K562 (cell line): ENCODE results near the gene PTGES3. TPM values are rescaled to one million over a fixed set of nuclear protein-coding genes. Genes with fewer than 3 reads are reported as not detected.

Experiments used
- ATAC-seq: fragments of 200-7000 bp; cut with Tn5 transposase; 3 replicates; pipeline ENCODE4 v1.9.1; 2020; ENCODE audit warnings: moderate library complexity
- BruUV-seq: library from RNA; stranded (reverse); fragments of 400-500 nt; replicated peaks from 2 replicates; lab custom pipeline; 2021; lab: Mats Ljungman, UMichigan
- CTCF ChIA-PET: fragments of 300-600 bp; formaldehyde crosslinking; extraction: SDS; loops from one replicate; lab custom pipeline; 2021; ENCODE audit warnings: low intra/inter-chr PET ratio; lab: Yijun Ruan, JAX
- POLR2A ChIA-PET: fragments of 300-600, 350-650 bp; sonication (Branson Sonifier 250); formaldehyde crosslinking; extraction: SDS; loops from one replicate; lab custom pipeline; 2021; ENCODE audit warnings: antibody characterized with exemption, inconsistent platforms; lab: Yijun Ruan, JAX
- DNase-seq, 4 experiments: peaks; one replicate each; pipeline versions ENCODE4 v3.0.0 to v3.0.0-alpha.2; 2011 to 2018; ENCODE audit warnings: low spot score in 3 of 4, mixed read lengths in 3 of 4; ENCODE audit errors: extremely low read depth in 1 of 4
- FAIRE-seq: peaks from 2 replicates; lab custom pipeline; 2011; peaks lifted over from hg19 to GRCh38; lab: Jason Lieb, UNC
- H2AFZ ChIP-seq: 2 replicates; pipeline ENCODE4 v1.6.0; 2011; ENCODE audit warnings: low read depth, low read length, control low read depth, inconsistent platforms
- H3K27ac ChIP-seq: fragments of 200-600 bp; 3 replicates; pipeline ENCODE4 v1.8.0; 2011; ENCODE audit warnings: low read depth, mild to moderate bottlenecking, control low read depth, inconsistent platforms, low read length, moderate library complexity, mixed read lengths; ENCODE audit errors: extremely low read depth
- H3K27me3 ChIP-seq, 2 experiments: fragments of 300-600 bp in 1 of 2; 2 replicates in 1 of 2; 3 replicates in 1 of 2; pipeline versions ENCODE4 v1.6.0 to v1.8.0; 2011; ENCODE audit warnings: inconsistent platforms in 2 of 2, low read length in 2 of 2, mild to moderate bottlenecking in 1 of 2, mixed read lengths in 1 of 2, moderate library complexity in 1 of 2; ENCODE audit not compliant: control insufficient read depth in 2 of 2, insufficient read depth in 2 of 2
- H3K36me3 ChIP-seq: fragments of 300-600 bp; 3 replicates; pipeline ENCODE4 v1.8.0; 2011; ENCODE audit warnings: mild to moderate bottlenecking, low read length, inconsistent platforms; ENCODE audit not compliant: control insufficient read depth, insufficient read depth
- H3K4me1 ChIP-seq, 2 experiments: fragments of 200-600 bp in 1 of 2; replicated peaks in 1 of 2; 2 replicates in 1 of 2; 3 replicates in 1 of 2; pipeline versions ENCODE4 v1.5.1 to v1.8.0; 2011; ENCODE audit warnings: inconsistent platforms in 2 of 2, low read length in 2 of 2, mild to moderate bottlenecking in 1 of 2, mixed read lengths in 1 of 2, moderate library complexity in 1 of 2; ENCODE audit not compliant: control insufficient read depth in 2 of 2, insufficient read depth in 2 of 2
- H3K4me2 ChIP-seq: 2 replicates; pipeline ENCODE4 v1.6.1; 2011; ENCODE audit warnings: low read length, control low read depth, inconsistent platforms, mixed read lengths; ENCODE audit not compliant: insufficient read depth
- H3K4me3 ChIP-seq: fragments of 200-600 bp; sonication (generic), shearing (Covaris generic); 2 replicates; pipeline ENCODE4 v1.5.1; 2016; ENCODE audit warnings: control low read depth, inconsistent platforms
- H3K79me2 ChIP-seq: fragments of 200-600 bp; 3 replicates; pipeline ENCODE4 v1.8.0; 2011; ENCODE audit warnings: low read length, inconsistent platforms; ENCODE audit not compliant: control insufficient read depth, insufficient read depth
- H3K9ac ChIP-seq, 2 experiments: 2 replicates each; pipeline versions ENCODE4 v1.6.0 to v1.6.1; 2011; ENCODE audit warnings: low read depth in 2 of 2, low read length in 2 of 2, control low read depth in 1 of 2, inconsistent platforms in 1 of 2, mild to moderate bottlenecking in 1 of 2, mixed read lengths in 1 of 2; ENCODE audit not compliant: insufficient read depth in 1 of 2
- H3K9me1 ChIP-seq: one replicate; pipeline ENCODE4 v1.6.0; 2011; ENCODE audit warnings: inconsistent platforms, mild to moderate bottlenecking, low read length, moderate library complexity; ENCODE audit not compliant: control insufficient read depth, insufficient read depth
- H3K9me3 ChIP-seq: replicated peaks from 2 replicates; pipeline ENCODE4 v1.5.1; 2011; ENCODE audit warnings: low read depth, low read length, inconsistent platforms; ENCODE audit not compliant: control insufficient read depth, insufficient read depth
- H4K20me1 ChIP-seq: replicated peaks from 2 replicates; pipeline ENCODE4 v1.6.1; 2011; ENCODE audit warnings: low read length, inconsistent platforms, mixed read lengths; ENCODE audit not compliant: control insufficient read depth, insufficient read depth
- CCNT2 ChIP-seq: IDR thresholded peaks from 2 replicates; pipeline ENCODE4 v1.6.1; 2011; ENCODE audit warnings: borderline replicate concordance, low read depth, mild to moderate bottlenecking, moderate library complexity, mixed read lengths, low read length; ENCODE audit not compliant: insufficient read length; ENCODE audit errors: extremely low read depth
- FOXA3 ChIP-seq, 2 experiments: fragments of 450-650 bp in 1 of 2; sonication (generic) in 1 of 2; formaldehyde crosslinking; IDR thresholded peaks in 1 of 2; conservative IDR thresholded peaks in 1 of 2; 2 replicates each; pipeline versions ENCODE4 v1.4.0 to v1.8.0; 2020 to 2022; ENCODE audit warnings: mild to moderate bottlenecking in 2 of 2, missing genetic modification reagents in 1 of 2
- POLR2A ChIP-seq: fragments of 450-650 bp; conservative IDR thresholded peaks from 2 replicates; pipeline ENCODE4 v1.6.1; 2016
- POLR2AphosphoS5 ChIP-seq: IDR thresholded peaks from 2 replicates; pipeline ENCODE4 v1.6.1; 2011; ENCODE audit warnings: mild to moderate bottlenecking, low read depth, low read length, moderate library complexity; ENCODE audit not compliant: control insufficient read depth, insufficient read depth
- ZBED1 ChIP-seq: IDR thresholded peaks from 2 replicates; pipeline ENCODE4 v1.6.1; 2014
- ZNF511 ChIP-seq: sonication (generic); formaldehyde crosslinking; IDR thresholded peaks from 2 replicates; pipeline ENCODE4 v1.8.0; 2022; ENCODE audit warnings: mild to moderate bottlenecking, missing genetic modification reagents
- ZNF668 ChIP-seq: fragments of 250-450 bp; sonication (Bioruptor Pico); IDR thresholded peaks from 2 replicates; pipeline ENCODE4 v1.8.0; 2022; ENCODE audit warnings: mild to moderate bottlenecking, inconsistent platforms
- WGBS: fragments of 100-300 bp; shearing (Covaris generic); methylation state at CpG from one replicate; pipeline ENCODE4 v1.1.6; 2016; ENCODE audit warnings: low coverage, mixed read lengths; ENCODE audit not compliant: insufficient coverage; ENCODE audit errors: missing lambda C conversion rate; 5-methylcytosine and 5-hydroxymethylcytosine counted together
- in situ Hi-C: fragments of 300-500 bp; cut with MboI; formaldehyde crosslinking; loops from 4 replicates; pipeline ENCODE4 v1.15.0; 2018; ENCODE audit warnings: inconsistent platforms, mixed read lengths
- intact Hi-C: fragments of 100-400 bp; cut with micrococcal nuclease; formaldehyde crosslinking; loops from 2 replicates; pipeline ENCODE4 v1.14.2; 2022
- polyA plus RNA-seq, 8 experiments: library from polyadenylated mRNA; depleted of rRNA in 4 of 8; stranded (reverse) in 5 of 8; unstranded in 3 of 8; fragments of >200 nt; fragmentation: Nextera tagmentation in 2 of 8; fragmentation: Illumina TruSeq in 1 of 8; extraction: Ambion mirVana in 2 of 8; extraction: Trizol in 1 of 8; gene quantifications; 2 replicates each; pipeline versions ENCODE4 v1.2.1 to v1.2.3, GENCODE V29; 2011 to 2014; ENCODE audit warnings: inconsistent platforms in 1 of 8, missing spikeins in 1 of 8
- total RNA-seq, 7 experiments: library from RNA; depleted of rRNA in 6 of 7; stranded (reverse); fragments of >200 nt in 6 of 7; fragmentation: Illumina TruSeq in 2 of 7; extraction: Trizol in 2 of 7; gene quantifications; 2 replicates each; pipeline versions ENCODE4 v1.2.1 to v1.2.3, GENCODE V29; 2011 to 2021; ENCODE audit warnings: low replicate concordance in 1 of 7

Gene PTGES3
- total and polyA plus RNA-seq, 9 of the 15 experiments (the other 6 are each of a cell fraction or from before 2014, with no cell fraction given): 163 to 501 (median 213) TPM

DNA sequence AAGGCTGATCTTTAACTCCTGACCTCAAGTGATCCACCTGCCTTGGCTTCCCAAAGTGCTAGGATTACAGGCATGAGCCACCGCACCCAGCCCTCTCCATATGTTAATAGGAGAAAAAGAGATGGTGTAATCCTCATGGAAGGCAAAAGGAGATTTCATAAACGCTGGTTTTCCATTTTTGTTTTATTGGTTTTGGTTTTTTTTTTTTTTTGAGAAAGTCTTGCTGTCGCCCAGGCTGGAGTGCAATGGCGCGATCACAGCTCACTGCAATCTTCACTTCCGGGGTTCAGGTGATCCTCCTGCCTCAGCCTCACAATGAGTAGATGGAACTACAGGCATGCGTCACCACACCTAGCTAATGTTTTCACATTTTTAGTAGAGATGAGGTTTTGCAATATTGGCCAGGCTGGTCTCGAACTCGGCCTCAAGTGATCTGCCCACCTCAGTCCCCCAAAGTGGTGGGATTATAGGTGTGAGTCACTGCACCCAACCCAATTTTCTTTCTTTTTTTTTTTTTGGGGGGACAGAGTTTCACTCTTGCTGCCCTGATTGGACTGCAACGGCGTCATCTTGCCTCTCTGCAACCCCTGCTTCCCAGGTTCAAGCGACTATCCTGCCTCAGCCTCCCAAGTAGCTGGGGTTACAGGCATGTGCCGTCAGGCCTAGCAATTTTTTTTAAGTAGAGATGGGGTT lies 8.1 kb downstream of the PTGES3 start:
- peak overlapping the region; percentile 50; the same call in 2 of the 3 replicates for H3K27ac ChIP-seq
- H3K4me2 ChIP-seq: no peak overlapping the region
- ATAC-seq (no peak), FAIRE-seq (no peak), DNase-seq (no peak)
- no peaks in the 10 kb centered on the region for H3K27me3 ChIP-seq
- peaks cover 23 to 67% of the 10 kb centered on the region in 2 experiments; a peak in 4 of 5 replicates for H3K4me1 ChIP-seq
- WGBS: 85% methylated on average over 11 of the region's 13 CpGs
- CTCF ChIA-PET: no interaction called here
- BruUV-seq: no TSS peak
- POLR2A ChIA-PET: interaction anchor here (0.6 to 6.3 kb wide), 5 partner anchors 7 to 321 kb away, joined by 4 to 28 read pairs (median 18); partner anchors contain the start of genes NACA and PTGES3
- TF ChIP-seq ZBED1 (peak; percentile 20; the same call in 1 of the 2 replicates), POLR2A (peak; percentile 37; the same call in 1 of the 2 replicates), ZNF668 (CRISPR knock-in tag) (no peak), ZNF511 (CRISPR knock-in tag) (0 out of 2 replicates have a peak, but pooled peaks have one; percentile 29), CCNT2 (no peak), FOXA3 (CRISPR knock-in tag; conservative IDR thresholded peaks at IDR 0.05 in 1 of 2, IDR thresholded peaks at IDR 0.05 in 1 of 2) (0 out of 4 replicates have a peak, but pooled peaks of 1 of the 2 experiments have one; percentile 15), POLR2AphosphoS5 (0 out of 2 replicates have a peak, but pooled peaks have one; percentile 22)
- peaks cover 84% of the 10 kb centered on the region for H3K36me3 ChIP-seq
- intact Hi-C loops: no loop called here
- no peaks in the 10 kb centered on the region for H3K9me3 ChIP-seq
- in situ Hi-C loops: no loop called here
- 0 out of 4 replicates have a peak overlapping the region, but pooled peaks of 1 of the 2 experiments have one; percentile 67 for H3K9ac ChIP-seq
- peaks cover 53% of the 10 kb centered on the region for H4K20me1 ChIP-seq
- no peak overlapping the region for H2AFZ ChIP-seq
- no peaks in the 10 kb centered on the region for H3K9me1 ChIP-seq
- peaks cover 99% of the 10 kb centered on the region for H3K79me2 ChIP-seq
- no peak overlapping the region for H3K4me3 ChIP-seq
